Type B pancreatic cell (in vitro differentiated cells): Measurements from ENCODE around the gene KISS1. TPM values are rescaled to one million over a fixed set of nuclear protein-coding genes. Genes with fewer than 3 reads are reported as not detected.

Experiments
- DNase-seq: peaks from one replicate; pipeline ENCODE4 v3.0.0; 2021; ENCODE audit warnings: mixed read lengths; ENCODE audit not compliant: unreplicated experiment; ENCODE audit errors: extremely low spot score
- H3K27ac Mint-ChIP-seq: 2 replicates; pipeline ENCODE4 v1.8.0; 2021; ENCODE audit warnings: mild to moderate bottlenecking, mixed read lengths
- H3K27me3 Mint-ChIP-seq: 2 replicates; pipeline ENCODE4 v1.8.0; 2021; ENCODE audit warnings: mixed read lengths
- H3K36me3 Mint-ChIP-seq: 2 replicates; pipeline ENCODE4 v1.8.0; 2021; ENCODE audit warnings: mixed read lengths
- H3K4me1 Mint-ChIP-seq: one replicate; pipeline ENCODE4 v1.8.0; 2021; ENCODE audit warnings: mixed read lengths; ENCODE audit not compliant: unreplicated experiment
- H3K4me3 Mint-ChIP-seq: 2 replicates; pipeline ENCODE4 v1.8.0; 2021; ENCODE audit warnings: mild to moderate bottlenecking, mixed read lengths
- H3K9me3 Mint-ChIP-seq: 2 replicates; pipeline ENCODE4 v1.8.0; 2021; ENCODE audit warnings: mixed read lengths
- CTCF ChIP-seq: fragments of 200-600 bp; sonication (generic); conservative IDR thresholded peaks from 2 replicates; pipeline ENCODE4 v1.5.0; 2021; ENCODE audit warnings: antibody characterized with exemption, mild to moderate bottlenecking
- total RNA-seq: library from RNA; stranded (reverse); gene quantifications from 2 replicates; pipeline ENCODE4 v1.2.1, GENCODE V29; 2021; ENCODE audit warnings: low replicate concordance

Gene KISS1
- total RNA-seq, 1 donor from 2014 or later: 0.48 TPM

GRCh38 chr1:204201348-204202040 is 5.2 kb upstream of the KISS1 start:
- no peaks in the 10 kb centered on the region for H3K36me3 Mint-ChIP-seq
- peaks cover 34% of the 10 kb centered on the region for H3K27me3 Mint-ChIP-seq
- no peak overlapping the region for H3K27ac Mint-ChIP-seq
- no peaks in the 10 kb centered on the region for H3K4me1 Mint-ChIP-seq
- no peaks in the 10 kb centered on the region for H3K9me3 Mint-ChIP-seq
- no peak for DNase-seq
- TF ChIP-seq CTCF: no peak
- H3K4me3 Mint-ChIP-seq: no peak overlapping the region

DNA sequence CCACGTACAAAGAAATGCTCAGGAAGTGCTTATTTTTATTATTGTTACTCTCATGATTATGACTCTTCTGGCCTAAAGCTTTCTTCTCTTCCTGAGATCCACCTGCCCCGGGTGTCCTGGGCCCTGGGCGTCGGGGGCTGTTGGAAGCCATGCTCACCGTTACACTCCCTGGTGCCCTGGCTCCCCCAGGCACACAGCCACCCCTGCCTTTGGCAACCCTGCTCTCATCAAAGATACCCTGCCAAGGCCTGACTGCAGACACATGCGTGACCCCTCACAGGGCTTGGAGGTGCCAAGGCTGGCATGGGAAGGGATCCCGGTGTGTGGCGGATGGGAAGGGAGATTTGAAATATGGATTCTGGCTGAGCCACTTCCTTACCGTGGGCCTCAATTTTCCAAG is 3.3 kb upstream of the KISS1 start:
- no peaks in the 10 kb centered on the region for H3K9me3 Mint-ChIP-seq
- no peak overlapping the region for H3K27ac Mint-ChIP-seq
- peaks cover 2% of the 10 kb centered on the region for H3K4me1 Mint-ChIP-seq
- peaks cover 36% of the 10 kb centered on the region for H3K27me3 Mint-ChIP-seq
- DNase-seq: no peak
- H3K4me3 Mint-ChIP-seq: no peak overlapping the region
- no peaks in the 10 kb centered on the region for H3K36me3 Mint-ChIP-seq
- TF ChIP-seq CTCF: no peak

DNA sequence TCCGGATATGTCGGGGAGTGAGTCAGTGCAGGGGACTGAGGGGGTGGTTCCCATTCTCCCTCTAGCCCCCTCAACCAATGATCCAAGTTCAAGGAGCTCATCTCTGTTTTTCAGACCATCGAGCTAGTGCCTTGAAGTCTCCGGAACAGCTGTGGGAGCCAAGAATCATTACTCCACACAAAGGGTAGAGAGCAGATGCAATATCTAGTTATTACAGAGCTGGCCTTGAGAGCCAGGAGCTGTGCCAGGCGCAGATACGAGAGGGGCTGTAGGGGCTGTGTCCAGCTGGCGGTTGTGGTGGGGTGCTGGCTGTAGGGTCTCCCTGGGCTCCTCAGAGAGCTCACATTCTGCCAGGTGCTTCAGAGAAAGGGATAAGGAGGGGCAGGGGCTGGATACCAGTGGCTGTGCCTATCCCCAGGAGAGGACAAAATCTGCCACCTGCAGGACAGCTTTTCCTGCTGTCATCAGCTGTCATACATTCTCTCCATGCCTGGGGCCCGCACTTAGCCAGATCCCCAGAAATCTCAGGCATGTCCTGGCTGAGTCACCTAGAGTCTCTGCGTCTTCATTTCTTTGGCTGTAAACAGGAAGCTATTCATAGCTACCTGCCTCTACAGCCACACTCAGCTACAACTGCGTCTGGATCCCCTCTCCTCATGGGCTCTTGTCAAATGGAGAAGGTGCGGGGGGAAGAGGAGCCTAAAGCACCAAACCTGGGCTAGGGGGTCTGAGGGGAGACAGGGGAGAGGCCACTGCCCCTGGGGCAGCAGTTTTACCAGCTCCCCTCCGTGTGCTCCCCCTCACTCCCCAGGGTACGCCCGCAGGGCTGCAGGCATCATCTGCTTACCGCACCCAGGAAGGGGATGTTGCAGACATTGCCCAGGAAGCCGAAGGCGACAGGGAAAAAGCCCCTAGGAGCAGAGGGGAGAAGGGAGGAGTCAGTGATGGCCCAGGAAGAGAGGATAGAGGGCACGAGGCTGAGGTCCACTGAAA is 2.4 kb upstream of the KISS1 start:
- H3K27ac Mint-ChIP-seq: peak overlapping the region; percentile 68
- H3K4me1 Mint-ChIP-seq: peaks cover 8% of the 10 kb centered on the region
- no peak overlapping the region for H3K4me3 Mint-ChIP-seq
- peaks cover 36% of the 10 kb centered on the region for H3K27me3 Mint-ChIP-seq
- DNase-seq: no peak
- no peak for TF ChIP-seq CTCF
- no peaks in the 10 kb centered on the region for H3K36me3 Mint-ChIP-seq
- no peaks in the 10 kb centered on the region for H3K9me3 Mint-ChIP-seq

DNA sequence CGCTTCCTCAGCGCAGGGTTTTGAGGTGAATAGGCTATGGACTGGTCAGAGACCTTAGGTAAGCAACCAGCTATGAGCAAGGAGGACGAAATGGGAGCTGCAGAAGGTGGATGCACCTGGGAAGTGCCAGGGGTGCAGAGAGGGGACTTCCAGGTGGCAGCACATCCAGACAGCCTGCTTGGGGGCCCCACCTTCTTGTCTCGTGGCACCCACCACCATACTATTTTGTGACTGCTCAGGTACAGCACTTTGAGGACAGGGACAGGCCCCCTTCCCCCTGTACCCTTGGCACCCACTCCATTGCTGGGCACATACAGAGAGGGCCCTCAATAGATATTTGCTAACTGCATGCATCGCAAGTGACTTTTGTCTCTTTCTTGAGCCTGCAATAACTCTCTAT is 777 bp upstream of the KISS1 start:
- TF ChIP-seq CTCF: no peak
- no peaks in the 10 kb centered on the region for H3K36me3 Mint-ChIP-seq
- no peak for DNase-seq
- no peak overlapping the region for H3K4me3 Mint-ChIP-seq
- H3K27ac Mint-ChIP-seq: no peak overlapping the region
- peaks cover 38% of the 10 kb centered on the region for H3K27me3 Mint-ChIP-seq
- peaks cover 8% of the 10 kb centered on the region for H3K4me1 Mint-ChIP-seq
- H3K9me3 Mint-ChIP-seq: no peaks in the 10 kb centered on the region

- Mint-ChIP-seq H3K27ac (no peak overlapping the region), H3K36me3 (no peaks in the 10 kb centered on the region), H3K4me3 (no peak overlapping the region), H3K9me3 (no peaks in the 10 kb centered on the region), H3K27me3 (peaks cover 51% of the 10 kb centered on the region), H3K4me1 (peaks cover 20% of the 10 kb centered on the region)
- no peak for DNase-seq
- no peak for TF ChIP-seq CTCF
Observed at GRCh38 chr1:204194771-204195170, 1.5 kb downstream of the KISS1 start.
